Naive B cell (primary cell): ENCODE results near the gene TMEM45A. TPM values are rescaled to one million over a fixed set of nuclear protein-coding genes. Genes with fewer than 3 reads are reported as not detected.

Source experiments
- polyA plus RNA-seq, 6 donors: library from polyadenylated mRNA; unstranded; fragments of 300-500 nt; fragmentation: Illumina TruSeq; gene quantifications; one replicate each; pipeline ENCODE4 v1.2.3, GENCODE V29; 2021; ENCODE audit warnings: low read depth in 6 of 6

The TMEM45A gene
- polyA plus RNA-seq, 6 donors from 2014 or later: 0.05 TPM; not detected in 5

Other genes starting within 250 kb of the TMEM45A start
- gene TBC1D23, start 231.6 kb upstream of the TMEM45A start, polyA plus RNA-seq: 10 to 100 TPM; 10.9 to 23.4 (median 18.0) TPM
- gene NIT2, start 157.9 kb upstream of the TMEM45A start, polyA plus RNA-seq: 10 to 100 TPM; 20.2 to 51.0 (median 38.9) TPM
- gene TOMM70, start 91.5 kb upstream of the TMEM45A start, polyA plus RNA-seq: 10 to 100 TPM; 11.8 to 19.6 (median 16.3) TPM
- gene LNP1, start 91.1 kb upstream of the TMEM45A start, polyA plus RNA-seq: 1 to 10 TPM in 3 of 6 donors, under 1 TPM in 2, not detected in 1; 0.56 to 1.4 (median 1.0) TPM
- gene ADGRG7, start 117.0 kb downstream of the TMEM45A start, polyA plus RNA-seq: not detected
- gene TFG, start 216.9 kb downstream of the TMEM45A start, polyA plus RNA-seq: 10 to 100 TPM; 37.8 to 51.4 (median 44.5) TPM